Neuronal stem cell (in vitro differentiated cells): ENCODE measurements around the gene DUOX1.

Experiments
- DNase-seq: peaks from one replicate; pipeline ENCODE4 v3.0.0-alpha.2; 2013; ENCODE audit warnings: low spot score
- H2AFZ ChIP-seq: one replicate; pipeline ENCODE4 v1.6.1; 2013; ENCODE audit warnings: mild to moderate bottlenecking, low read length, inconsistent platforms
- H2AK5ac ChIP-seq: 2 replicates; pipeline ENCODE4 v1.6.1; 2013; ENCODE audit warnings: low read depth, mild to moderate bottlenecking, inconsistent platforms, low read length, moderate library complexity, mixed read lengths
- H2BK120ac ChIP-seq: 2 replicates; pipeline ENCODE4 v1.6.1; 2013; ENCODE audit warnings: low read depth, mild to moderate bottlenecking, inconsistent platforms, low read length, moderate library complexity, mixed read lengths
- H2BK12ac ChIP-seq: one replicate; pipeline ENCODE4 v1.6.1; 2013; ENCODE audit warnings: low read length, inconsistent platforms
- H2BK15ac ChIP-seq: 2 replicates; pipeline ENCODE4 v1.6.1; 2013; ENCODE audit warnings: mild to moderate bottlenecking, low read length, inconsistent platforms, mixed read lengths
- H2BK5ac ChIP-seq: one replicate; pipeline ENCODE4 v1.6.1; 2013; ENCODE audit warnings: inconsistent platforms, mild to moderate bottlenecking, low read length, moderate library complexity
- H3K14ac ChIP-seq: one replicate; pipeline ENCODE4 v1.6.1; 2013; ENCODE audit warnings: low read length, inconsistent platforms
- H3K18ac ChIP-seq: 2 replicates; pipeline ENCODE4 v1.6.1; 2013; ENCODE audit warnings: low read length, inconsistent platforms
- H3K23ac ChIP-seq: 2 replicates; pipeline ENCODE4 v1.6.1; 2013; ENCODE audit warnings: low read depth, mild to moderate bottlenecking, mixed read lengths, low read length, inconsistent platforms; ENCODE audit not compliant: poor library complexity
- H3K27ac ChIP-seq: replicated peaks from 3 replicates; pipeline ENCODE4 v1.5.1; 2013; ENCODE audit warnings: low read length, inconsistent platforms
- H3K27me3 ChIP-seq, 3 experiments: 2 replicates each; pipeline ENCODE4 v1.6.1; 2013; ENCODE audit warnings: low read length in 3 of 3, mild to moderate bottlenecking in 2 of 3, inconsistent platforms in 1 of 3, low read depth in 1 of 3, mixed read lengths in 1 of 3, moderate library complexity in 1 of 3; ENCODE audit not compliant: control insufficient read depth in 3 of 3, insufficient read depth in 3 of 3
- H3K36me3 ChIP-seq, 2 donors: replicated peaks in 1 of 2; 2 replicates each; pipeline ENCODE4 v1.6.1; 2013; ENCODE audit warnings: low read length in 2 of 2; ENCODE audit not compliant: control insufficient read depth in 2 of 2, insufficient read depth in 2 of 2
- H3K4ac ChIP-seq: 2 replicates; pipeline ENCODE4 v1.6.1; 2013; ENCODE audit warnings: inconsistent platforms, mild to moderate bottlenecking, low read length, moderate library complexity
- H3K4me1 ChIP-seq, 2 donors: 1 replicate in 1 of 2; 2 replicates in 1 of 2; pipeline ENCODE4 v1.6.1; 2013; ENCODE audit warnings: low read length in 2 of 2, low read depth in 1 of 2; ENCODE audit not compliant: control insufficient read depth in 2 of 2, insufficient read depth in 1 of 2
- H3K4me2 ChIP-seq: one replicate; pipeline ENCODE4 v1.6.1; 2013; ENCODE audit warnings: mild to moderate bottlenecking, low read length, inconsistent platforms; ENCODE audit not compliant: insufficient read depth, poor library complexity, severe bottlenecking
- H3K4me3 ChIP-seq, 2 donors: 2 replicates each; pipeline ENCODE4 v1.5.1; 2013; ENCODE audit warnings: low read length in 2 of 2, mild to moderate bottlenecking in 2 of 2, inconsistent platforms in 1 of 2, moderate library complexity in 1 of 2
- H3K79me1 ChIP-seq: one replicate; pipeline ENCODE4 v1.6.1; 2013; ENCODE audit warnings: low read depth, mild to moderate bottlenecking, inconsistent platforms, low read length, moderate library complexity
- H3K9ac ChIP-seq: one replicate; pipeline ENCODE4 v1.6.1; 2013; ENCODE audit warnings: mild to moderate bottlenecking, low read depth, low read length, inconsistent platforms; ENCODE audit not compliant: poor library complexity
- H3K9me3 ChIP-seq, 2 donors: replicated peaks in 1 of 2; 2 replicates each; pipeline versions ENCODE3 to v1.6.1; 2013; ENCODE audit warnings: low read length in 2 of 2, mild to moderate bottlenecking in 2 of 2, inconsistent platforms in 1 of 2, low read depth in 1 of 2, mixed read lengths in 1 of 2, moderate library complexity in 1 of 2; ENCODE audit not compliant: control insufficient read depth in 2 of 2, insufficient read depth in 1 of 2
- H4K8ac ChIP-seq: one replicate; pipeline ENCODE4 v1.6.1; 2013; ENCODE audit warnings: low read depth, mild to moderate bottlenecking, inconsistent platforms, low read length, moderate library complexity
- H4K91ac ChIP-seq: one replicate; pipeline ENCODE4 v1.6.1; 2013; ENCODE audit warnings: low read length, low read depth, mild to moderate bottlenecking, inconsistent platforms; ENCODE audit not compliant: poor library complexity
- whole genome bisulfite sequencing, 2 donors: extraction: QIAGEN DNeasy Blood & Tissue Kit; methylation state at CpG; one replicate each; pipeline ENCODE4 v1.1.7; 2013; ENCODE audit warnings: missing lambda C conversion rate in 2 of 2, mixed read lengths in 1 of 2; ENCODE audit not compliant: insufficient read length in 2 of 2, insufficient replicate concordance in 1 of 2; ENCODE audit errors: extremely low coverage in 2 of 2; 5-methylcytosine and 5-hydroxymethylcytosine counted together

The DUOX1 gene

GRCh38 chr15:45111390-45112142, 18.2 kb upstream of the DUOX1 start:
- no peak overlapping the region for H4K8ac ChIP-seq
- no peak overlapping the region for H3K4me2 ChIP-seq
- H2BK5ac ChIP-seq: no peak overlapping the region
- H2BK120ac ChIP-seq: no peak overlapping the region
- no peak overlapping the region for H3K14ac ChIP-seq
- peaks cover 58 to 90% (median 75%) of the 10 kb centered on the region in 3 experiments for H3K27me3 ChIP-seq
- H2AK5ac ChIP-seq: peak overlapping the region; percentile 28
- WGBS, 2 donors: no CpG with 5 or more reads among the region's 71 CpGs
- H3K9ac ChIP-seq: no peak overlapping the region
- H2BK15ac ChIP-seq: no peak overlapping the region
- peak overlapping the region; percentile 91 for H3K23ac ChIP-seq
- no peak for DNase-seq
- no peak overlapping the region for H3K18ac ChIP-seq
- H2AFZ ChIP-seq: no peak overlapping the region
- H3K79me1 ChIP-seq: no peaks in the 10 kb centered on the region
- no peak overlapping the region for H3K4me3 ChIP-seq
- no peak overlapping the region for H3K4ac ChIP-seq
- H4K91ac ChIP-seq: no peak overlapping the region
- no peaks in the 10 kb centered on the region for H3K36me3 ChIP-seq
- no peak overlapping the region for H2BK12ac ChIP-seq
- H3K27ac ChIP-seq: no peak overlapping the region
- H3K9me3 ChIP-seq: peaks cover 0 to 5% of the 10 kb centered on the region in 2 donors
- peaks cover 0 to 15% of the 10 kb centered on the region in 2 donors for H3K4me1 ChIP-seq

GRCh38 chr15:45112143-45112590, 17.6 kb upstream of the DUOX1 start:
- no peak overlapping the region for H2BK120ac ChIP-seq
- peak overlapping the region; percentile 75 for H2AFZ ChIP-seq
- peaks cover 0 to 5% of the 10 kb centered on the region in 2 donors for H3K9me3 ChIP-seq
- no peaks in the 10 kb centered on the region for H3K36me3 ChIP-seq
- H2BK15ac ChIP-seq: no peak overlapping the region
- no peak overlapping the region for H3K27ac ChIP-seq
- H3K14ac ChIP-seq: no peak overlapping the region
- peak overlapping the region in 1 of 2 donors; percentile 54 for H3K4me3 ChIP-seq
- H2BK12ac ChIP-seq: no peak overlapping the region
- H2AK5ac ChIP-seq: peak overlapping the region; percentile 68
- H3K27me3 ChIP-seq: peaks cover 64 to 90% (median 81%) of the 10 kb centered on the region in 3 experiments
- peak overlapping the region; percentile 31 for H2BK5ac ChIP-seq
- H3K79me1 ChIP-seq: no peaks in the 10 kb centered on the region
- H3K23ac ChIP-seq: peak overlapping the region; percentile 91
- no peak overlapping the region for H3K9ac ChIP-seq
- no peak overlapping the region for H3K4me2 ChIP-seq
- H3K18ac ChIP-seq: no peak overlapping the region
- DNase-seq: no peak
- H3K4ac ChIP-seq: no peak overlapping the region
- peaks cover 0 to 18% of the 10 kb centered on the region in 2 donors for H3K4me1 ChIP-seq
- H4K8ac ChIP-seq: no peak overlapping the region
- no CpG with 5 or more reads among the region's 13 CpGs for WGBS, 2 donors
- no peak overlapping the region for H4K91ac ChIP-seq

GRCh38 chr15:45112591-45113379, 17.0 kb upstream of the DUOX1 start:
- Histone ChIP-seq H2BK5ac (peak overlapping the region; percentile 31), H2AK5ac (peak overlapping the region; percentile 81), H3K79me1 (no peaks in the 10 kb centered on the region), H2BK15ac (peak overlapping the region; percentile 39), H3K18ac (peak overlapping the region; percentile 44), H3K4me2 (peak overlapping the region; percentile 32), H2BK12ac (no peak overlapping the region), H3K9me3 (peaks cover 0 to 5% of the 10 kb centered on the region in 2 donors), H3K23ac (peak overlapping the region; percentile 80), H3K4me3 (peak overlapping the region in 1 of 2 donors; percentile 54), H4K91ac (no peak overlapping the region), H4K8ac (peak overlapping the region; percentile 32), H3K27ac (no peak overlapping the region), H2BK120ac (no peak overlapping the region), H3K36me3 (no peaks in the 10 kb centered on the region), H3K14ac (peak overlapping the region; percentile 63), H3K9ac (no peak overlapping the region), H3K4ac (no peak overlapping the region), H2AFZ (peak overlapping the region; percentile 75), H3K4me1 (peaks cover 3 to 22% of the 10 kb centered on the region in 2 donors), H3K27me3 (peaks cover 69 to 95% (median 87%) of the 10 kb centered on the region in 3 experiments)
- no CpG with 5 or more reads among the region's 58 CpGs for WGBS, 2 donors
- DNase-seq: no peak
